ENCODE measurements around the gene EIF2B4.
"Not testable (repeated sequence)": the region's sequence is repeated elsewhere in the genome, so short reads cannot be mapped to it uniquely, and the experiment has no call there.

Gene EIF2B4

GRCh38 chr2:27377618-27378095 is 7.5 kb upstream of the EIF2B4 start:
- DNase-seq = no peak

- DNase-seq = no peak
Observed at GRCh38 chr2:27376866-27377617, 6.9 kb upstream of the EIF2B4 start.

- DNase-seq = no peak
Observed at GRCh38 chr2:27376151-27376865, 6.2 kb upstream of the EIF2B4 start.

GRCh38 chr2:27375513-27376099 is 5.5 kb upstream of the EIF2B4 start:
- no peak for DNase-seq

- no peak for DNase-seq
Observed at GRCh38 chr2:27373567-27373966, 3.4 kb upstream of the EIF2B4 start.

GRCh38 chr2:27372937-27373336 is 2.8 kb upstream of the EIF2B4 start:
- DNase-seq = no peak

GRCh38 chr2:27370816-27371620 is 880 bp upstream of the EIF2B4 start:
- no peak for DNase-seq

GRCh38 chr2:27369471-27370025 is 590 bp downstream of the EIF2B4 start:
- DNase-seq = no peak

GRCh38 chr2:27363933-27364332 is 6.2 kb downstream of the EIF2B4 start:
- no peak for DNase-seq

- DNase-seq = no peak
Observed at GRCh38 chr2:27362678-27363420, 7.3 kb downstream of the EIF2B4 start.

- DNase-seq = peak; percentile 49
Observed at GRCh38 chr2:27356382-27357181, 13.6 kb downstream of the EIF2B4 start, which contains the start of gene GTF3C2. Gene GTF3C2, minus strand, starts transcription at chr2:27356764. Its CDS starts 13,210 bp downstream, at chr2:27343554.

GRCh38 chr2:27356056-27356381 is 14.1 kb downstream of the EIF2B4 start:
- no peak for DNase-seq

GRCh38 chr2:27354597-27354927 is 15.6 kb downstream of the EIF2B4 start:
- DNase-seq = no peak

- DNase-seq = no peak
Observed at GRCh38 chr2:27353762-27354596, 16.2 kb downstream of the EIF2B4 start.

- DNase-seq = not testable (repeated sequence)
Observed at GRCh38 chr2:27353386-27353761, 16.8 kb downstream of the EIF2B4 start.

GRCh38 chr2:27351802-27352598 is 18.1 kb downstream of the EIF2B4 start:
- DNase-seq = no peak

GRCh38 chr2:27350106-27350693 is 19.9 kb downstream of the EIF2B4 start:
- DNase-seq = no peak

GRCh38 chr2:27347641-27348040 is 22.5 kb downstream of the EIF2B4 start:
- no peak for DNase-seq

- no peak for DNase-seq
Observed at GRCh38 chr2:27336173-27336572, 34.0 kb downstream of the EIF2B4 start.

Data from cortex of kidney (tissue), 1 donor.